Measurements from ENCODE around the gene IRS1. TPM values are rescaled to one million over a fixed set of nuclear protein-coding genes. Genes with fewer than 3 reads are reported as not detected.

The IRS1 gene
- total RNA-seq, 1 donor from 2014 or later, result 15.9 TPM

DNA sequence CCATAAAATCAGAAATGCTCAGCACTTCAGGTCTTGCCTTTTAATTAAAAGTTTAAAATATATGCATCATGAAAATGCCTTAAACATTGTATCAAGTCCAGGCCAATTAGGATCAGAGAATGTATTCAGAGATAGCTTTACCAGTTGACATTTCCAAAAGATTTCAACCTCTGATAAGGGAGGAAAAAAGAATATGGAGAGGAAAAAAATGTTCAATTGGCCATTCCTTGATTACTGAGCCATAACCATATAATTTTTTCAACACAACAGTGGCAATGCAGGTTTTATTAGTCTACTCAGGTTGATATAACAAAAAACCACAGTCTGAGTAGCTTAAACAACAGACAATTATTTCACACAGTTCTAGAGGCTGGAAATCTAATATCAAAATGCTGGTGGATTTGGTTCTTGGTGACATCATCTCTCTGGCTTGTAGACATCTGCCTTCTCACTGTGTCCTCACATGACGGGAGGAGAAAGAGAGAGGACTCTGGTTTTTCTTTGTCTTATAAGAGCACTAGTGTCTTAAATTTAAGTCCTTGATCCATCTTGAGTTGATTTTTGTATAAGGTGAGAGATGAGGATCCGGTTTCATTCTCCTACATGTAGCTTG, 111.9 kb downstream of the IRS1 start:
- intact Hi-C loops (cut with DNase I), result no loop called here
- no peak for DNase-seq (ENCODE audit: missing footprints)
- ATAC-seq, result no peak

DNA sequence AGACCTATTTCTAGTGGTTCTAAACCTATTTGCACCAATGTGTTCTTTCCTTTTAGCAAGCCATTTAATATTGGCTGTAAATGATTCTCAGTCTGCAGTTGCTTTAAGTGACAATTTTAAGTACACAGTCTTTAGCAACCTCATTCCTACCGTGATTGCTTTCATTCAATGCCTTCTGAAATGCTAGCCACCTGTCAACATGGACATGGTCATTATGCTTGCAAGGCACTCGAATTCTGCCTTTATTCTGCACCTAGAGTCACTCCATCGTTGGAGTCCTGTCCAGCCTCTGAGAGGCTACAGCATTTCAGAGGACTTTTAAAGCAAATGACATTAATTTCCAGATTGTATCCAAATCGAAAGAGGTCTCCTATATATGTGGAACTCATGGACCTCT, 115.1 kb downstream of the IRS1 start:
- intact Hi-C loops (cut with DNase I), result no loop called here
- no peak for ATAC-seq

DNA sequence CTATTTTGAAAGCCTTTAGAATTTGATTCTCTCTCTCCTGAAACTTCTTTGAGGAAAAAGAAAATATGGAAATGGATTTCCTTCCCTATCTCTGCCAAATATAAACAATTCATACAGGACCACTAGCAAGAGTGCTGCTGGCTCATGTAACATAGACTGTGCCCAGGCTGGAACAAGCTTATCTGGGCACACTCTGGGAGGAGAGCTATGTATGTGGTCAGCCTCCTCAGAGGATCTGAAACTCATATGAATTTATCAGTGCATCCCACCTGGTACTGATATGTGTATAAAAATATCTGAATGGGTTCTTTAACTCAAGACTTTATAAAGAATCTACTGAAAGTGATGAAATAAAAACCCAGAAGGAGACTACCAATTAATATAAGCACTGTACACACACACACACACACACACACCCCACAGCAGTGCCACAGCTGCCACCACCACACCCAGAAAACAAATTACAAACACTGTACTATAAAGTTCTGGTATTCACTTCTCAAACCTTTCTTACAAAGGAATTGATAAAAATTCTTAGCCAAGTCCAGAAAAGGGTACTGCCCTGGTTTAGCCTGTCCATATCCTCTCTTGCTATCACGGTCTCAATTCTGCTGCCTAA, 115.6 kb downstream of the IRS1 start:
- ATAC-seq, result peak; percentile 67
- no peak for DNase-seq (ENCODE audit: missing footprints)
- intact Hi-C loops (cut with DNase I), result no loop called here

More for the DNA sequence above, 115.1 kb downstream of the IRS1 start:
- no peak for DNase-seq (ENCODE audit: missing footprints)

DNA sequence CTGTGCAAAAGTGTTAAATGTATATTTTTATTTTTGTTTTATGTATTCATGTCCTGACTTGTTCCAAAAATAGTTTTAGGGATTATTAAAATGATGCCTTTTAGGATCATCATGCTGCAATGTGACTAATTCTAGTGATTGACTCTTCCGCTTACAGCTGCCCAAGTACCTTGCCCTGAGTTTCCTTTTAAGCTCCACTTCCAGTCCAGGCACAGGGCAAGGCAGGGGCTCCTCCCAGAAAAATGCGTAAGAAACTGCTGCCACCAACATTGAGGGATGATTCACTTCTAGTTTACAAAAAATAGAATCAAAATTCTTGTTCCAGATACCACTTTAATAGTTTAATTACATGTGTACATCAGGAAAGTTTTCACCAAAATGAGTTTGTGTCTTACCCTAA, 116.4 kb downstream of the IRS1 start:
- no peak for DNase-seq (ENCODE audit: missing footprints)
- ATAC-seq, result no peak
- intact Hi-C loops (cut with DNase I), result no loop called here

Other genes with a start within 250 kb of the IRS1 start
- gene RHBDD1, start 36.2 kb upstream of the IRS1 start, total RNA-seq, result 30.5 TPM